GM12878 (cell line): ENCODE data around the gene GVQW3. TPM values are rescaled to one million over a fixed set of nuclear protein-coding genes. Genes with fewer than 3 reads are reported as not detected.
A peak's percentile ranks its signal among the peaks of the same experiment; 100 is the strongest.

ENCODE experiments used
- BACH1 ChIP-seq: fragments of 450-650 bp; IDR thresholded peaks from 2 replicates; pipeline ENCODE4 v1.6.1; 2017; ENCODE audit warnings: mild to moderate bottlenecking, borderline replicate concordance
- BRCA1 ChIP-seq: IDR thresholded peaks from 2 replicates; pipeline ENCODE4 v1.6.1; 2011; ENCODE audit warnings: low read depth, low read length, improper control_type of control experiment
- CEBPZ ChIP-seq: fragments of 150-350 bp; IDR thresholded peaks from 2 replicates; pipeline ENCODE4 v1.6.1; 2016; ENCODE audit warnings: low read depth, low read length
- CHD2 ChIP-seq: IDR thresholded peaks from 2 replicates; pipeline ENCODE4 v1.6.1; 2011; ENCODE audit warnings: low read depth, low read length, improper control_type of control experiment, borderline replicate concordance
- CHD4 ChIP-seq: fragments of 200-600 bp; sonication (generic); IDR thresholded peaks from 2 replicates; pipeline ENCODE4 v1.6.1; 2016; ENCODE audit warnings: mild to moderate bottlenecking
- EP300 ChIP-seq, 2 experiments: fragments of 150-350 bp in 1 of 2; IDR thresholded peaks; 2 replicates each; pipeline ENCODE4 v1.6.1; 2011 to 2012; ENCODE audit warnings: low read depth in 2 of 2, low read length in 2 of 2, borderline replicate concordance in 1 of 2, improper control_type of control experiment in 1 of 2, inconsistent platforms in 1 of 2; ENCODE audit not compliant: control insufficient read depth in 1 of 2
- FOXK2 ChIP-seq: fragments of 450-650 bp; IDR thresholded peaks from 2 replicates; pipeline ENCODE4 v1.6.1; 2017; ENCODE audit warnings: mild to moderate bottlenecking, moderate library complexity
- GABPA ChIP-seq: IDR thresholded peaks from 2 replicates; pipeline ENCODE4 v1.6.1; 2014; ENCODE audit warnings: antibody characterized with exemption, low read depth, mild to moderate bottlenecking, inconsistent platforms
- GATAD2B ChIP-seq: fragments of 450-650 bp; conservative IDR thresholded peaks from 2 replicates; pipeline ENCODE4 v1.6.1; 2017; ENCODE audit warnings: low read depth, mild to moderate bottlenecking, moderate library complexity
- IRF4 ChIP-seq: IDR thresholded peaks from 2 replicates; pipeline ENCODE4 v1.6.1; 2011; ENCODE audit warnings: low read depth, low read length
- KAT2A ChIP-seq: conservative IDR thresholded peaks from 2 replicates; pipeline ENCODE4 v1.6.1; 2011; ENCODE audit warnings: low read depth, low read length; ENCODE audit not compliant: control insufficient read depth
- KDM1A ChIP-seq: fragments of 200-600 bp; sonication (generic); IDR thresholded peaks from 2 replicates; pipeline ENCODE4 v1.6.1; 2016; ENCODE audit warnings: borderline replicate concordance
- MEF2A ChIP-seq: IDR thresholded peaks from 2 replicates; pipeline ENCODE4 v1.6.1; 2011; ENCODE audit warnings: low read depth, mild to moderate bottlenecking, low read length, moderate library complexity; ENCODE audit not compliant: insufficient read depth
- MYB ChIP-seq: fragments of 150-350 bp; IDR thresholded peaks from 2 replicates; pipeline ENCODE4 v1.6.1; 2014; ENCODE audit warnings: mild to moderate bottlenecking, low read depth, low read length, borderline replicate concordance
- NFXL1 ChIP-seq: fragments of 450-650 bp; IDR thresholded peaks from 2 replicates; pipeline ENCODE4 v1.6.1; 2017; ENCODE audit warnings: antibody characterized with exemption, mild to moderate bottlenecking, borderline replicate concordance
- NR2F1 ChIP-seq: fragments of 450-650 bp; conservative IDR thresholded peaks from 2 replicates; pipeline ENCODE4 v1.6.1; 2017; ENCODE audit warnings: mild to moderate bottlenecking
- PAX8 ChIP-seq: fragments of 450-650 bp; IDR thresholded peaks from 2 replicates; pipeline ENCODE4 v1.6.1; 2017; ENCODE audit warnings: mild to moderate bottlenecking, moderate library complexity
- PBX3 ChIP-seq: IDR thresholded peaks from 2 replicates; pipeline ENCODE4 v1.6.1; 2011; ENCODE audit warnings: mild to moderate bottlenecking, low read depth, low read length, moderate library complexity; ENCODE audit not compliant: insufficient replicate concordance
- PML ChIP-seq: IDR thresholded peaks from 2 replicates; pipeline ENCODE4 v1.6.1; 2012; ENCODE audit warnings: low read length, inconsistent platforms
- POLR2AphosphoS2 ChIP-seq: IDR thresholded peaks from 2 replicates; pipeline ENCODE4 v1.6.1; 2011; ENCODE audit warnings: low read depth, mild to moderate bottlenecking, low read length, improper control_type of control experiment, moderate library complexity
- RBBP5 ChIP-seq: fragments of 200-600 bp; sonication (generic); conservative IDR thresholded peaks from 2 replicates; pipeline ENCODE4 v1.6.1; 2016
- REST ChIP-seq: IDR thresholded peaks from 2 replicates; pipeline ENCODE4 v1.6.1; 2012; ENCODE audit warnings: mild to moderate bottlenecking, low read depth, low read length
- RUNX3 ChIP-seq: IDR thresholded peaks from 2 replicates; pipeline ENCODE4 v1.6.1; 2012; ENCODE audit warnings: low read length, inconsistent platforms
- SPI1 ChIP-seq: IDR thresholded peaks from 2 replicates; pipeline ENCODE4 v1.6.1; 2011; ENCODE audit warnings: low read depth, mild to moderate bottlenecking, low read length, moderate library complexity, borderline replicate concordance; ENCODE audit not compliant: insufficient read depth
- ZNF622 ChIP-seq: fragments of 450-650 bp; IDR thresholded peaks from 2 replicates; pipeline ENCODE4 v1.6.1; 2017; ENCODE audit warnings: mild to moderate bottlenecking, inconsistent platforms
- ZSCAN29 ChIP-seq: fragments of 450-650 bp; IDR thresholded peaks from 2 replicates; pipeline ENCODE4 v1.6.1; 2017; ENCODE audit warnings: mild to moderate bottlenecking, moderate library complexity
- polyA plus RNA-seq, 11 experiments: library from polyadenylated mRNA; depleted of rRNA in 4 of 11; unstranded in 6 of 11; stranded (reverse) in 5 of 11; fragments of >200 nt; fragmentation: Nextera tagmentation in 4 of 11; fragmentation: Illumina TruSeq in 1 of 11; extraction: Ambion mirVana in 4 of 11; extraction: Trizol in 1 of 11; gene quantifications; 1 replicate in 1 of 11; 2 replicates in 10 of 11; pipeline versions ENCODE4 v1.2.1 to v1.2.3, GENCODE V29; 2011 to 2016; ENCODE audit warnings: inconsistent platforms in 2 of 11, missing spikeins in 2 of 11, low read depth in 1 of 11
- total RNA-seq, 4 experiments: library from RNA; depleted of rRNA in 3 of 4; stranded (reverse); fragments of >200 nt in 3 of 4; fragmentation: Illumina TruSeq in 1 of 4; extraction: Trizol in 1 of 4; gene quantifications; 2 replicates each; pipeline versions ENCODE4 v1.2.1 to v1.2.3, GENCODE V29; 2013 to 2021

The GVQW3 gene
- total and polyA plus RNA-seq, 10 of the 15 experiments (the other 5 are each of a cell fraction or from before 2014, with no cell fraction given) = 0.13 to 3.3 (median 1.7) TPM

- TF ChIP-seq REST (no peak), RUNX3 (peak; percentile 53; the same call in 1 of the 2 replicates), ZSCAN29 (peak; percentile 15; the same call in 1 of the 2 replicates), ZNF622 (no peak), IRF4 (no peak), CHD2 (no peak), GABPA (no peak), CEBPZ (no peak), PAX8 (no peak), PBX3 (no peak), NFXL1 (no peak), MEF2A (no peak), BRCA1 (no peak), KAT2A (no peak), POLR2AphosphoS2 (no peak), KDM1A (no peak), SPI1 (0 out of 2 replicates have a peak, but pooled peaks have one; percentile 21), CHD4 (no peak), PML (no peak), FOXK2 (no peak), RBBP5 (no peak), BACH1 (no peak; the same call in 1 of the 2 replicates), NR2F1 (no peak), GATAD2B (no peak), MYB (no peak), EP300 (IDR thresholded peaks at IDR 0.05; ENCODE audit: borderline replicate concordance in 1 of 2, control insufficient read depth in 1 of 2, low read depth in 2 of 2, low read length in 2 of 2) (no peak)
These were observed 43.3 kb downstream of the GVQW3 start (continued) for GRCh38 chr11:76424379-76424778.
